ENCODE results near the gene HIVEP2.
"Not testable (repeated sequence)": the region's sequence is repeated elsewhere in the genome, so short reads cannot be mapped to it uniquely, and the experiment has no call there.

Gene HIVEP2

GRCh38 chr6:142945049-142945445 lies at the start of gene HIVEP2:
Gene HIVEP2, minus strand, starts transcription at chr6:142945176. Its CDS starts 170,438 bp downstream, at chr6:142774738.
- peak; percentile 19 for DNase-seq

- no peak for DNase-seq
Measured at GRCh38 chr6:142993977-142994376, 49.0 kb upstream of the HIVEP2 start.

GRCh38 chr6:142987490-142987889 lies 42.5 kb upstream of the HIVEP2 start:
- no peak for DNase-seq

GRCh38 chr6:142985281-142985680 lies 40.3 kb upstream of the HIVEP2 start:
- no peak for DNase-seq

GRCh38 chr6:142984386-142984785 lies 39.4 kb upstream of the HIVEP2 start:
- no peak for DNase-seq

GRCh38 chr6:142975365-142975764 lies 30.4 kb upstream of the HIVEP2 start:
- DNase-seq, result no peak

- DNase-seq, result not testable (repeated sequence)
Measured at GRCh38 chr6:142970941-142971340, 26.0 kb upstream of the HIVEP2 start.

- no peak for DNase-seq
Measured at GRCh38 chr6:142968601-142969000, 23.6 kb upstream of the HIVEP2 start.

- no peak for DNase-seq
Measured at GRCh38 chr6:142966294-142966693, 21.3 kb upstream of the HIVEP2 start.

GRCh38 chr6:142965164-142965563 lies 20.2 kb upstream of the HIVEP2 start:
- no peak for DNase-seq

- no peak for DNase-seq
Measured at GRCh38 chr6:142960098-142960497, 15.1 kb upstream of the HIVEP2 start.

- no peak for DNase-seq
Measured at GRCh38 chr6:142958343-142958742, 13.4 kb upstream of the HIVEP2 start.

- no peak for DNase-seq
Measured at GRCh38 chr6:142956726-142957125, 11.8 kb upstream of the HIVEP2 start.

- DNase-seq, result no peak
Measured at GRCh38 chr6:142954844-142955243, 9.9 kb upstream of the HIVEP2 start.

GRCh38 chr6:142953373-142954273 lies 8.6 kb upstream of the HIVEP2 start:
- no peak for DNase-seq

GRCh38 chr6:142952614-142953013 lies 7.6 kb upstream of the HIVEP2 start:
- no peak for DNase-seq

- DNase-seq, result no peak
Measured at GRCh38 chr6:142950291-142950690, 5.3 kb upstream of the HIVEP2 start.

- no peak for DNase-seq
Measured at GRCh38 chr6:142947714-142948480, 2.9 kb upstream of the HIVEP2 start.

GRCh38 chr6:142946924-142947713 lies 2.1 kb upstream of the HIVEP2 start:
- DNase-seq, result no peak

- peak; percentile 82 for DNase-seq
Measured at GRCh38 chr6:142946181-142946923, 1.4 kb upstream of the HIVEP2 start.

GRCh38 chr6:142945446-142946180 lies 637 bp upstream of the HIVEP2 start:
- DNase-seq, result no peak

Data from NCI-H748 treated with DMSO at 0.1 percent for 48 hours (cell line).